SK-N-SH (cell line): ENCODE data around the gene FGD6. TPM values are rescaled to one million over a fixed set of nuclear protein-coding genes. Genes with fewer than 3 reads are reported as not detected.

ENCODE experiments used
- CTCF ChIA-PET: fragments of 300-600, 350-600 bp; formaldehyde crosslinking; extraction: SDS; loops from one replicate; lab custom pipeline; 2021; lab: Yijun Ruan, JAX
- POLR2A ChIA-PET: fragments of 350-600 bp; sonication (Branson Sonifier 250); formaldehyde crosslinking; extraction: SDS; loops from one replicate; lab custom pipeline; 2020; ENCODE audit warnings: antibody characterized with exemption, inconsistent platforms; lab: Yijun Ruan, JAX
- DNase-seq: peaks from one replicate; pipeline ENCODE4 v3.0.0; 2012
- H2AFZ ChIP-seq: fragments of 200-600 bp; sonication (generic); 2 replicates; pipeline ENCODE4 v1.8.1; 2016; ENCODE audit warnings: antibody characterized with exemption, mild to moderate bottlenecking, low read depth
- H3F3A ChIP-seq: fragments of 200-600 bp; sonication (generic); replicated peaks from 2 replicates; pipeline ENCODE3; 2016; ENCODE audit warnings: antibody characterized with exemption, mild to moderate bottlenecking; ENCODE audit not compliant: insufficient read depth
- H3K27ac ChIP-seq, 2 experiments: fragments of 200-500 bp in 1 of 2; fragments of 200-600 bp in 1 of 2; sonication (Bioruptor generic) in 1 of 2; sonication (generic), shearing (Covaris generic) in 1 of 2; 2 replicates each; pipeline versions ENCODE4 v1.5.1 to v1.6.1; 2014 to 2016; ENCODE audit warnings: low read depth in 2 of 2, inconsistent platforms in 1 of 2, low read length in 1 of 2, mild to moderate bottlenecking in 1 of 2, mixed read lengths in 1 of 2
- H3K27me3 ChIP-seq: fragments of 200-600 bp; sonication (generic), shearing (Covaris generic); 2 replicates; pipeline ENCODE4 v1.6.1; 2016; ENCODE audit warnings: mixed run types; ENCODE audit not compliant: insufficient read depth
- H3K36me3 ChIP-seq, 2 experiments: fragments of 200-500 bp in 1 of 2; fragments of 200-600 bp in 1 of 2; sonication (Bioruptor generic) in 1 of 2; sonication (generic) in 1 of 2; replicated peaks in 1 of 2; 2 replicates each; pipeline versions ENCODE3 to v1.5.1; 2014 to 2016; ENCODE audit warnings: low read length in 1 of 2, mild to moderate bottlenecking in 1 of 2; ENCODE audit not compliant: insufficient read depth in 2 of 2, control insufficient read depth in 1 of 2
- H3K4me1 ChIP-seq, 2 experiments: fragments of 200-500 bp in 1 of 2; fragments of 200-600 bp in 1 of 2; sonication (Bioruptor generic) in 1 of 2; sonication (generic), shearing (Covaris generic) in 1 of 2; 2 replicates each; pipeline versions ENCODE4 v1.5.1 to v1.6.1; 2014 to 2016; ENCODE audit warnings: low read depth in 1 of 2, low read length in 1 of 2, mixed run types in 1 of 2; ENCODE audit not compliant: insufficient read depth in 2 of 2, control insufficient read depth in 1 of 2
- H3K4me2 ChIP-seq: fragments of 200-600 bp; sonication (generic), shearing (Covaris generic); 2 replicates; pipeline ENCODE4 v1.6.1; 2017; ENCODE audit warnings: mixed run types
- H3K4me3 ChIP-seq, 2 experiments: fragments of 200-500 bp in 1 of 2; fragments of 200-600 bp in 1 of 2; sonication (Bioruptor generic) in 1 of 2; sonication (generic), shearing (Covaris generic) in 1 of 2; 2 replicates each; pipeline versions ENCODE4 v1.5.1 to v1.8.1; 2014 to 2016; ENCODE audit warnings: low read depth in 2 of 2, inconsistent platforms in 1 of 2, low read length in 1 of 2, mild to moderate bottlenecking in 1 of 2, mixed read lengths in 1 of 2, moderate library complexity in 1 of 2
- H3K79me2 ChIP-seq: fragments of 200-600 bp; sonication (generic); 2 replicates; pipeline ENCODE4 v1.8.1; 2017; ENCODE audit warnings: mild to moderate bottlenecking; ENCODE audit not compliant: insufficient read depth
- H3K9ac ChIP-seq: fragments of 200-600 bp; sonication (generic); 2 replicates; pipeline ENCODE4 v1.6.1; 2017; ENCODE audit warnings: mixed run types
- H3K9me2 ChIP-seq: fragments of 200-600 bp; sonication (generic); 2 replicates; pipeline ENCODE4 v1.6.1; 2017; ENCODE audit warnings: mixed run types
- H3K9me3 ChIP-seq: fragments of 200-600 bp; sonication (generic); 2 replicates; pipeline ENCODE4 v1.6.1; 2017; ENCODE audit warnings: mixed run types, mild to moderate bottlenecking, moderate library complexity
- H4K20me1 ChIP-seq: fragments of 200-600 bp; sonication (generic); 2 replicates; pipeline ENCODE4 v1.6.1; 2017; ENCODE audit warnings: mild to moderate bottlenecking, mixed run types; ENCODE audit not compliant: insufficient read depth
- EP300 ChIP-seq, 2 experiments: IDR thresholded peaks; 2 replicates each; pipeline versions ENCODE4 v1.4.0 to v1.6.1; 2012; ENCODE audit warnings: borderline replicate concordance in 1 of 2, low read depth in 1 of 2, low read length in 1 of 2
- EZH2phosphoT487 ChIP-seq: fragments of 200-600 bp; sonication (generic); IDR thresholded peaks from 2 replicates; pipeline ENCODE4 v1.6.1; 2017; ENCODE audit warnings: low read depth, mixed run types, mild to moderate bottlenecking, antibody characterized with exemption, moderate library complexity, borderline replicate concordance
- FOXJ3 ChIP-seq: sonication (generic); formaldehyde crosslinking; IDR thresholded peaks from 2 replicates; pipeline ENCODE4 v1.5.1; 2020; ENCODE audit warnings: mild to moderate bottlenecking, missing genetic modification reagents
- GATA2 ChIP-seq: sonication (generic); formaldehyde crosslinking; IDR thresholded peaks from 2 replicates; pipeline ENCODE4 v1.5.0; 2020; ENCODE audit warnings: mild to moderate bottlenecking, missing genetic modification reagents
- IRF3 ChIP-seq: fragments of 150-350 bp; IDR thresholded peaks from 2 replicates; pipeline ENCODE4 v1.6.1; 2016; ENCODE audit warnings: mild to moderate bottlenecking, low read depth, low read length
- MEF2A ChIP-seq: IDR thresholded peaks from 2 replicates; pipeline ENCODE4 v1.4.0; 2012; ENCODE audit warnings: low read depth, borderline replicate concordance
- MXI1 ChIP-seq: IDR thresholded peaks from 2 replicates; pipeline ENCODE4 v1.6.1; 2012; ENCODE audit warnings: mild to moderate bottlenecking, low read depth, low read length, improper control_type of control experiment
- NFIC ChIP-seq: IDR thresholded peaks from 2 replicates; pipeline ENCODE4 v1.4.0; 2012; ENCODE audit warnings: borderline replicate concordance
- POLR2AphosphoS5 ChIP-seq: IDR thresholded peaks from 2 replicates; pipeline ENCODE4 v1.6.1; 2012; ENCODE audit warnings: low read depth, low read length
- SIN3A ChIP-seq: IDR thresholded peaks from 2 replicates; pipeline ENCODE4 v1.6.1; 2012; ENCODE audit warnings: low read depth, mild to moderate bottlenecking, low read length, moderate library complexity, borderline replicate concordance
- SMC3 ChIP-seq: IDR thresholded peaks from 2 replicates; pipeline ENCODE4 v1.6.1; 2012; ENCODE audit warnings: low read depth, low read length, improper control_type of control experiment
- TEAD4 ChIP-seq: IDR thresholded peaks from 2 replicates; pipeline ENCODE4 v1.4.0; 2012; ENCODE audit warnings: mild to moderate bottlenecking, borderline replicate concordance; ENCODE audit not compliant: insufficient read depth
- WGBS: methylation state at CpG from one replicate; pipeline ENCODE4 v1.1.6; 2017; ENCODE audit warnings: low lambda C conversion rate; 5-methylcytosine and 5-hydroxymethylcytosine counted together
- polyA plus RNA-seq, 3 experiments: library from polyadenylated mRNA; depleted of rRNA; stranded (reverse); fragments of >200 nt; gene quantifications; 2 replicates each; pipeline ENCODE4 v1.2.3, GENCODE V29; 2012
- TF ChIP-seq, protein P1 (sequence below): fragments of 200-600 bp; sonication (generic); IDR thresholded peaks from 2 replicates; pipeline ENCODE4 v1.6.1; 2017; ENCODE audit warnings: antibody characterized with exemption, mild to moderate bottlenecking, moderate library complexity

Gene FGD6
- polyA plus RNA-seq, 1 of the 3 experiments (the other 2 are of a cell fraction), result 2.8 TPM

DNA sequence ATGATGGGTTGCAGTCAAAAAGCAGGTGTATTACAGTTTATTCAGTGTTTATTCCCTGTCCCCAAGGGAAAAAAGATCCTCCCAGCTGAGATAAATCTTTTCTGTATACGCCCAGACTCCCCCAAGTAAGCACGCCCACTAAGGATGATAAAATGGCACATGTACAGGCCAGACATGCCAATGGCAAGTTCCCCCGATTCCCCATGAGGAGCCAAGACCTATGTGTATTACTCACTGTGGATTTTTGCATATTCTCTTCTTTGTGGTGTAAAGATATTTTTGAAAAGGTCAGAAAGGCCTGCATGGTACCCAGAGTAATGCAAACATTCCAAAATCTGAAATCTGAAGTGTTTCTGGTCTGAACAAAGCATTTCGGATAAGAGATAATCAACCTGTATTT is 166.0 kb downstream of the FGD6 start:
- Histone ChIP-seq H3K4me1 (no peaks in the 10 kb centered on the region), H3K9me2 (no peaks in the 10 kb centered on the region), H3K9me3 (no peaks in the 10 kb centered on the region), H3K36me3 (peaks cover 33 to 49% of the 10 kb centered on the region in 2 experiments), H3K79me2 (no peaks in the 10 kb centered on the region), H3F3A (no peaks in the 10 kb centered on the region), H3K4me2 (no peak overlapping the region), H4K20me1 (no peaks in the 10 kb centered on the region), H3K4me3 (no peak overlapping the region), H3K9ac (no peak overlapping the region), H3K27ac (no peak overlapping the region), H2AFZ (no peak overlapping the region), H3K27me3 (no peaks in the 10 kb centered on the region)
- CTCF ChIA-PET, result no interaction called here
- POLR2A ChIA-PET, result no interaction called here
- WGBS, result 88% methylated on average over 4 of the region's 4 CpGs
- no peak for DNase-seq
- TF ChIP-seq SMC3, result no peak
- TF ChIP-seq POLR2AphosphoS5, result no peak
- no peak for TF ChIP-seq MXI1

DNA sequence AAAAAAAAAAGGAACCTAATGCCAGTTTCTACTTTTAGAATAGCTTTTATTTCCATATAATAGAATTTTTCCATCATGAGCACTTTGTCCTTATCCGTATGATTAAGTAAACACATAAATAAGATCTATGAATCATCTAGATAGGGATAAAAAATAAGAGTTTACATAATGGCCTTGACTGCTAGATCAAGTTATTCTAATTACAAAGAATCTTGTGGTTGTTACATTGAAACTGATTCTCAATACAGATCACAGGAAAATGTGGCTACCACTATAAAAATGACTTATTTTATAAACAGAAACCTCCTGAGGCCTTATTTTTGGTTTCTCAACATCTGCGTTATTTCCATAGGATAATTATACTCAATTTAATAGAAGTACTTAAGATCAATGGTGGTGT is 179.4 kb downstream of the FGD6 start:
- Histone ChIP-seq H3K27ac (no peak overlapping the region), H3K9me3 (no peaks in the 10 kb centered on the region), H3K4me3 (no peak overlapping the region), H3F3A (peaks cover 3% of the 10 kb centered on the region), H3K4me2 (no peak overlapping the region), H3K79me2 (no peaks in the 10 kb centered on the region), H4K20me1 (no peaks in the 10 kb centered on the region), H3K9me2 (no peaks in the 10 kb centered on the region)
- no peak for DNase-seq
- TF ChIP-seq GATA2 (CRISPR knock-in tag) (no peak), NFIC (no peak), EP300 (IDR thresholded peaks at IDR 0.05; ENCODE audit: borderline replicate concordance in 1 of 2, low read depth in 1 of 2, low read length in 1 of 2) (no peak), IRF3 (no peak), MEF2A (no peak), TEAD4 (no peak), EZH2phosphoT487 (no peak), SMC3 (no peak), SIN3A (no peak), MXI1 (no peak), FOXJ3 (no peak)
- TF ChIP-seq, protein P1, sequence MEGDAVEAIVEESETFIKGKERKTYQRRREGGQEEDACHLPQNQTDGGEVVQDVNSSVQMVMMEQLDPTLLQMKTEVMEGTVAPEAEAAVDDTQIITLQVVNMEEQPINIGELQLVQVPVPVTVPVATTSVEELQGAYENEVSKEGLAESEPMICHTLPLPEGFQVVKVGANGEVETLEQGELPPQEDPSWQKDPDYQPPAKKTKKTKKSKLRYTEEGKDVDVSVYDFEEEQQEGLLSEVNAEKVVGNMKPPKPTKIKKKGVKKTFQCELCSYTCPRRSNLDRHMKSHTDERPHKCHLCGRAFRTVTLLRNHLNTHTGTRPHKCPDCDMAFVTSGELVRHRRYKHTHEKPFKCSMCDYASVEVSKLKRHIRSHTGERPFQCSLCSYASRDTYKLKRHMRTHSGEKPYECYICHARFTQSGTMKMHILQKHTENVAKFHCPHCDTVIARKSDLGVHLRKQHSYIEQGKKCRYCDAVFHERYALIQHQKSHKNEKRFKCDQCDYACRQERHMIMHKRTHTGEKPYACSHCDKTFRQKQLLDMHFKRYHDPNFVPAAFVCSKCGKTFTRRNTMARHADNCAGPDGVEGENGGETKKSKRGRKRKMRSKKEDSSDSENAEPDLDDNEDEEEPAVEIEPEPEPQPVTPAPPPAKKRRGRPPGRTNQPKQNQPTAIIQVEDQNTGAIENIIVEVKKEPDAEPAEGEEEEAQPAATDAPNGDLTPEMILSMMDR, result no peak
- TF ChIP-seq, all 33 proteins: peak for 0
- no peak overlapping the region for H3K9ac ChIP-seq
- no peaks in the 10 kb centered on the region; a peak in 1 of 4 replicates for H3K4me1 ChIP-seq
- WGBS, result 85% methylated on average over 2 of the region's 2 CpGs
- ChIA-PET CTCF (no interaction called here), POLR2A (no interaction called here)
- H3K27me3 ChIP-seq, result no peaks in the 10 kb centered on the region
- H2AFZ ChIP-seq, result no peak overlapping the region
- H3K36me3 ChIP-seq, result peaks cover 34 to 47% of the 10 kb centered on the region in 2 experiments
